Esophagus (tissue), 2 donors: ENCODE data around the gene PNMA6F. TPM values are rescaled to one million over a fixed set of nuclear protein-coding genes. Genes with fewer than 3 reads are reported as not detected.
"Not testable (repeated sequence)": the region's sequence is repeated elsewhere in the genome, so short reads cannot be mapped to it uniquely, and the experiment has no call there.

Source experiments
- H3K27ac ChIP-seq, 2 donors: one replicate each; pipeline ENCODE4 v1.5.1; 2013; ENCODE audit warnings: low read depth in 2 of 2, mild to moderate bottlenecking in 2 of 2, inconsistent platforms in 1 of 2, low read length in 1 of 2, moderate library complexity in 1 of 2
- H3K27me3 ChIP-seq, 2 donors: one replicate each; pipeline ENCODE4 v1.6.1; 2013; ENCODE audit warnings: low read length in 2 of 2, control low read depth in 1 of 2, mild to moderate bottlenecking in 1 of 2; ENCODE audit not compliant: insufficient read depth in 2 of 2, control insufficient read depth in 1 of 2
- H3K36me3 ChIP-seq, 2 donors: one replicate each; pipeline ENCODE4 v1.6.1; 2013; ENCODE audit warnings: low read length in 1 of 2; ENCODE audit not compliant: control insufficient read depth in 2 of 2, insufficient read depth in 2 of 2
- H3K4me1 ChIP-seq, 2 donors: one replicate each; pipeline ENCODE4 v1.6.1; 2013; ENCODE audit warnings: low read length in 1 of 2; ENCODE audit not compliant: control insufficient read depth in 2 of 2, insufficient read depth in 2 of 2
- H3K4me3 ChIP-seq, 2 donors: one replicate each; pipeline ENCODE4 v1.5.1; 2013; ENCODE audit warnings: low read length in 2 of 2, mild to moderate bottlenecking in 2 of 2, low read depth in 1 of 2, moderate library complexity in 1 of 2
- H3K9me3 ChIP-seq, 2 donors: one replicate each; pipeline ENCODE4 v1.6.1; 2013; ENCODE audit warnings: mild to moderate bottlenecking in 2 of 2, low read depth in 1 of 2, low read length in 1 of 2, moderate library complexity in 1 of 2; ENCODE audit not compliant: control insufficient read depth in 2 of 2, insufficient read depth in 1 of 2
- WGBS, 2 donors: extraction: QIAGEN DNeasy Blood & Tissue Kit; methylation state at CpG; one replicate each; pipeline ENCODE4 v1.1.7; 2013; 5-methylcytosine and 5-hydroxymethylcytosine counted together
- polyA plus RNA-seq, 2 donors: library from polyadenylated mRNA; stranded (reverse); fragments of 200-250 nt; gene quantifications; one replicate each; pipeline ENCODE4 v1.2.3, GENCODE V29; 2013
- donor health status: healthy with polysubstance abuse.
- donor health status: Bipolar disorder and iron deficiency.

The PNMA6F gene
- polyA plus RNA-seq, 2 donors: not detected

DNA sequence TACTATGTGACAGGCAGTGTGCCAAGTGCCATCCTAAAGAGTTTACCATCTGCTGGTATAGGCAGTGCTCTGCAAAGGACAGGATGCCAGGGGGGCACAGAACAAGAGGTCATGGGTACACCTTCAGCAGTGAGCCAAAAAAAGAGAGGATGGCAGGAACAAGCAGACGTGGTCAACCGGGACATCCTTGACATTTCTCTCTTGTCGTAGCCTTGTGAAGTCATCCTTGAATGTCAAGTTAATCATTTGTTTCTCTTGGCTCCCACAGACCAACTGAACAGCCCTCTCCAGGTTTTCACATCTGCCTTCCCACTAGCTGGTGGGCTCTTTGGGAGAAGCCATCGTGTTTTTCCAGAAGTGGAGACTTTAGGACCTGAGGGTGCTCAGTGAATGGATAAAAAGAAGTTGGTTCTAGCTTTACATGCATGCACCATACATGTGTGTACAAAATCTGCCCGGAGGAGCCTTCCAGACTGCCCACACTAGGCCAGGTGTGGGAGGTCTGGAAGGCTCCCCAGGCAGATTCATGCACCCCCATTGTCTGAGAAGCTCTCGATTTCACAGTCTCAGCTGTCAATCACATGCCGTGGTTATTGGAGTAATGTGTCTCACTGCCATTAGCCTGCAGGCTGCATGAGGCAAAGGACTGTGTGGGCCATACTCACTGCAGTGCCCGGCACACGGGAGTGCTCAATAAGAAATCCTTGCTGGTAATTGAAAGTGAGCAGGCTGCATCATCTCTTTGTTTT, 16.4 kb downstream of the PNMA6F start:
- H3K4me3 ChIP-seq: no peak overlapping the region
- no peaks in the 10 kb centered on the region for H3K27me3 ChIP-seq
- no peaks in the 10 kb centered on the region for H3K9me3 ChIP-seq
- H3K27ac ChIP-seq: no peak overlapping the region
- H3K36me3 ChIP-seq: no peaks in the 10 kb centered on the region
- WGBS, 2 donors: 71 to 78% methylated on average over 9 of the region's 9 CpGs
- no peaks in the 10 kb centered on the region for H3K4me1 ChIP-seq

DNA sequence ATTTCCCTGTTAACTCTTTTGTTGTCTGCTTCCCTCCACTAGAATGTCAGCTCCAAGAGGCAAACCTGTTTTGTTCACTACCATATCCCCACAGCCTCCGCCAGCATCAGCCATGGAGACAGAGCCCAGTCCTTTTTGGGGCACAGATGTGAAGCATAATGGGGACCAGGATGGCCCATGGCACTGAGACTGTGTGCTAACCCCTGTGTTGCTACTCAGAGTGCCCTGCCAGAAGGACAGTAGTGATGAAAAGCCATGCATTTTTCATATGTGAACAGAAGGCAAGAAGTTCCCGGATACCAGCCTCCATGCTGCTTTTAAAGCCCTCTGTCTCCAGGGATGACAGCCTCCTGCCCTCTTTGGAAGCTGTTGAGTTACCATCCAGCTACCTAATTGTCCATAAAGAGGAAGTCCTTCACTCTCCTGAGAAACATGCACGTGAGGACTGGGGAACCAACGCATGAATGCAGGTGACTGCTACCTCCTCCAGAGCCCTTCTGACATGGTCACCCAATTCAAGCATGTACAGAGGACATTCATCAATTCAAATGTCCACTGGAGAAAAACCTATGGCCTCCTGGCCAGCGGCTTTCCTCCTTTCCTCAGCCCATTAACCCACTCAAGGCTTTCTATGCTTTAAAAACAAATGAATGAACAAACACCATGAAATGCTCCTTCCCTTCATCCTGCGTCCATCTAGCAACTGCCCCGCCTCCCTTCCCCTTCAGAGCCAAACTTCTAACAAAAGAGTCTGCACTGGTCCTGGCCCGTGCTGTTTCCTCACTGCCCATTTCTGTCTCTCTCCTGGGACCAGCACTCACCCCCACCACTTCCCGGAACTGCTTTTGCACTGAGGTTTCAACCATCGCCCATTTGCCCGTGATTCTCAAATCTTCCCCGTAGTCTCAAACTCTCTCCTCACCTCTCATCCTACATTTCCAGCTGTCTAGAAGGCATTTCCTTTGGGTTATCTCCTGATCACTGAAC, 18.0 kb downstream of the PNMA6F start:
- 65 to 69% methylated on average over 12 of the region's 12 CpGs for WGBS, 2 donors
- Histone ChIP-seq H3K27me3 (no peaks in the 10 kb centered on the region), H3K36me3 (no peaks in the 10 kb centered on the region)

GRCh38 chrX:153302796-153303195, 18.8 kb downstream of the PNMA6F start:
- Histone ChIP-seq H3K4me3 (no peak overlapping the region), H3K27me3 (no peaks in the 10 kb centered on the region), H3K9me3 (no peaks in the 10 kb centered on the region), H3K36me3 (no peaks in the 10 kb centered on the region), H3K4me1 (no peaks in the 10 kb centered on the region), H3K27ac (no peak overlapping the region)
- 64 to 76% methylated on average over 4 of the region's 4 CpGs for WGBS, 2 donors

More for the DNA sequence above, 18.0 kb downstream of the PNMA6F start:
- Histone ChIP-seq H3K9me3 (no peaks in the 10 kb centered on the region), H3K4me1 (no peaks in the 10 kb centered on the region), H3K27ac (no peak overlapping the region), H3K4me3 (no peak overlapping the region)

DNA sequence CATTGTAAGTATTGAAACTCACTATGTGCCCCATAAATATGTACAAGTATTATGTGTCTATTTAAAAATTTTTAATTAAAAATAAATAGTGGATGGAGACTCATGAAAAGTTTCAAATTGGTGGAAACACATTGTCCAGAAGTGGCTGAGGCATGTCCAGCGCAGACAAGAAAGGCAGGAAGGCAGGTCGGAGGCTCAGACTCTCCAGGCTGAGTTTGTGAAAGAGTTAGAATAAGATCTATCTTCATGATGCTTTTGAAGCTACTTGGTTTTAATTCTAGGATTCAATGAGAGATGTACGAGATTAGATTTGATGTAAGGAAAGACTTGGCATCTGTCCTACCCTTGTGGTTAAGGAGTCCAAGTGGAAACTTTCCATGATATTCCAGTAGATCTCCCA, 19.8 kb downstream of the PNMA6F start:
- no peak overlapping the region for H3K4me3 ChIP-seq
- no peaks in the 10 kb centered on the region for H3K4me1 ChIP-seq
- 70 to 73% methylated on average over 3 of the region's 3 CpGs for WGBS, 2 donors
- no peak overlapping the region for H3K27ac ChIP-seq
- no peaks in the 10 kb centered on the region for H3K9me3 ChIP-seq
- no peaks in the 10 kb centered on the region for H3K36me3 ChIP-seq
- no peaks in the 10 kb centered on the region for H3K27me3 ChIP-seq

DNA sequence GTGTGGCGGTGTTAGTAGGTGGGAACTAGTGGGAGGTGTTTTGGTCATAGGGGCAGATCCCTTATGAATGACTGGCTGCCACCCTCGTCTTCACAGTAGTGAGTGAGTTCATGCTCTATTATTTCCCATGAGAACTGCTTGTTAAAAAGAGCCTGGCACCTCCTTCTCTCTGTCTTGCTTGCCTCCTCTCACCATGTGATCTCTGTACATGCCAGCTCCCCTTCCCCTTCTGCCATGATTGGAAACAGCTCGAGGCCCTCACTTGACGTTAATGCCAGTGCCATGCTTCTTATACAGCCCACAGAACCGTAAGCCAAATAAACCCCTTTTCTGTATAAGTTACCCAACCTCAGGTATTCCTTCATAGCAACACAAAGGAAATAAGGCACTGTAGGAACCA, 21.7 kb downstream of the PNMA6F start:
- no peak overlapping the region for H3K27ac ChIP-seq
- H3K36me3 ChIP-seq: no peaks in the 10 kb centered on the region
- no peaks in the 10 kb centered on the region for H3K9me3 ChIP-seq
- WGBS, 2 donors: 56 to 59% methylated on average over 5 of the region's 5 CpGs
- no peaks in the 10 kb centered on the region for H3K4me1 ChIP-seq
- H3K4me3 ChIP-seq: no peak overlapping the region
- no peaks in the 10 kb centered on the region for H3K27me3 ChIP-seq

DNA sequence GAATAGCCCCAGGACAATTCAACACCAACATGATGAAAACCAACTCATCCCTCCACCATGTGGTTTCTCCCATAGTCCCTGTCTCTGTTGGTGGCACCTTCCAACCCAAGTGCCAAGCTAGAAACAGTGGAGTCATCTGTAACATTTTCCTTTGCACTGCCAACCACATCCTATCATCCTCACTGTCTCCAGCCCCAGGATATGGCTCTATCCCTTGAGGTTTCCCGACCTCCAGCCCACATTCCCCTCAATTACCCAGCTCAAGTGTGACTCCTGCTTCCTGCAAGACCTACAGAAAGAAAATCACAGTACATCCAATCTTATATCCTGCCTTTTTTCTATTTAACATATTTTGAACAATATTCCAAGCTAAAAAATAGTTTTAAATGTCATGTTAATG, 24.2 kb downstream of the PNMA6F start:
- WGBS, 2 donors: 36 to 70% methylated on average over 1 of the region's 1 CpG
- peaks cover 0 to 2% of the 10 kb centered on the region in 2 donors for H3K9me3 ChIP-seq
- no peaks in the 10 kb centered on the region for H3K27me3 ChIP-seq
- no peaks in the 10 kb centered on the region for H3K36me3 ChIP-seq
- H3K27ac ChIP-seq: no peak overlapping the region
- no peaks in the 10 kb centered on the region for H3K4me1 ChIP-seq
- H3K4me3 ChIP-seq: no peak overlapping the region

- H3K27ac ChIP-seq, H3K9me3 ChIP-seq, H3K36me3 ChIP-seq, H3K4me3 ChIP-seq, H3K27me3 ChIP-seq, H3K4me1 ChIP-seq: not testable (repeated sequence)
- 60% methylated on average over 3 of the region's 8 CpGs for WGBS, 2 donors
These were observed 28.0 kb downstream of the PNMA6F start for GRCh38 chrX:153293485-153294071.

GRCh38 chrX:153288807-153289206, 32.8 kb downstream of the PNMA6F start:
- not testable (repeated sequence) for H3K36me3 ChIP-seq, H3K27ac ChIP-seq, H3K4me1 ChIP-seq, H3K4me3 ChIP-seq, H3K9me3 ChIP-seq, H3K27me3 ChIP-seq
- WGBS, 2 donors: no CpG with 5 or more reads among the region's 2 CpGs

- not testable (repeated sequence) for H3K27me3 ChIP-seq, H3K36me3 ChIP-seq, H3K4me3 ChIP-seq, H3K27ac ChIP-seq, H3K4me1 ChIP-seq, H3K9me3 ChIP-seq
- no CpG with 5 or more reads among the region's 8 CpGs for WGBS, 2 donors
These were observed 35.9 kb downstream of the PNMA6F start for GRCh38 chrX:153285678-153286077.
